GM10847 (cell line): Measurements from ENCODE around the gene RGS17.

Source experiments
- POLR2A ChIP-seq: IDR thresholded peaks from 2 replicates; pipeline ENCODE4 v1.6.1; 2011; ENCODE audit not compliant: insufficient read length; ENCODE audit errors: extremely low read depth

Gene RGS17

GRCh38 chr6:153131037-153131981, at the start of gene RGS17:
RGS17 (minus strand) TSS chr6:153131282; CDS start chr6:153044018, 87,264 bp downstream.
- TF ChIP-seq POLR2A = no peak

GRCh38 chr6:153172815-153173214, 41.7 kb upstream of the RGS17 start:
- no peak for TF ChIP-seq POLR2A

- TF ChIP-seq POLR2A = no peak
Observed at GRCh38 chr6:153170511-153170910, 39.4 kb upstream of the RGS17 start.

GRCh38 chr6:153167907-153168306, 36.8 kb upstream of the RGS17 start:
- TF ChIP-seq POLR2A = no peak

GRCh38 chr6:153167061-153167891, 36.2 kb upstream of the RGS17 start:
- no peak for TF ChIP-seq POLR2A

- TF ChIP-seq POLR2A = no peak
Observed at GRCh38 chr6:153162646-153163045, 31.6 kb upstream of the RGS17 start.

GRCh38 chr6:153162172-153162571, 31.1 kb upstream of the RGS17 start:
- TF ChIP-seq POLR2A = no peak

GRCh38 chr6:153160221-153160620, 29.1 kb upstream of the RGS17 start:
- no peak for TF ChIP-seq POLR2A

- no peak for TF ChIP-seq POLR2A
Observed at GRCh38 chr6:153150752-153151440, 19.8 kb upstream of the RGS17 start.

GRCh38 chr6:153150371-153150751, 19.3 kb upstream of the RGS17 start:
- TF ChIP-seq POLR2A = no peak

- no peak for TF ChIP-seq POLR2A
Observed at GRCh38 chr6:153149891-153150290, 18.8 kb upstream of the RGS17 start.

GRCh38 chr6:153146413-153146812, 15.3 kb upstream of the RGS17 start:
- TF ChIP-seq POLR2A = no peak

GRCh38 chr6:153145591-153145990, 14.5 kb upstream of the RGS17 start:
- TF ChIP-seq POLR2A = no peak

- no peak for TF ChIP-seq POLR2A
Observed at GRCh38 chr6:153143200-153143599, 12.1 kb upstream of the RGS17 start.

GRCh38 chr6:153140299-153140698, 9.2 kb upstream of the RGS17 start:
- no peak for TF ChIP-seq POLR2A
